ENCODE measurements around the gene ZDHHC20.

DNA sequence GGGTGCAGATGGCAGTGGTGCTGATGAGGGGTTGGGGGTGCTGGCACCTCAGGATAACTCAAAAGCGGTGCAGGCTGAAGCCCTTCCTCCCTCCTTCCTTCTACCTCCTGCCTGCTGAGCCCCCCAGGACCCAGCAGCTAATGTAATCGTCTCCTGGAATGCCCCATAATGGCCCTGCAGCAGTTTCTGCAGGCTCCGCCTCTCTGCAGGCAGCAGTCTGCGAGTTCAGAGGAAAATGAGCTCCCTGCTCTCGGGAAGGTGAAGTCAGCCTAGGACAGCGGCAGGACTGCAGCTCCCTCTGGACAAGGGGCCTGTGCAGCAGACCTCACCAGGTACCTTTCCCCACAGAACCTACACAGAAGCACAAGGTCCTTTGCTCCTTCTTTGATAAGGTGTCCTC lies 130.9 kb downstream of the ZDHHC20 start:
- TF ChIP-seq, protein P1, sequence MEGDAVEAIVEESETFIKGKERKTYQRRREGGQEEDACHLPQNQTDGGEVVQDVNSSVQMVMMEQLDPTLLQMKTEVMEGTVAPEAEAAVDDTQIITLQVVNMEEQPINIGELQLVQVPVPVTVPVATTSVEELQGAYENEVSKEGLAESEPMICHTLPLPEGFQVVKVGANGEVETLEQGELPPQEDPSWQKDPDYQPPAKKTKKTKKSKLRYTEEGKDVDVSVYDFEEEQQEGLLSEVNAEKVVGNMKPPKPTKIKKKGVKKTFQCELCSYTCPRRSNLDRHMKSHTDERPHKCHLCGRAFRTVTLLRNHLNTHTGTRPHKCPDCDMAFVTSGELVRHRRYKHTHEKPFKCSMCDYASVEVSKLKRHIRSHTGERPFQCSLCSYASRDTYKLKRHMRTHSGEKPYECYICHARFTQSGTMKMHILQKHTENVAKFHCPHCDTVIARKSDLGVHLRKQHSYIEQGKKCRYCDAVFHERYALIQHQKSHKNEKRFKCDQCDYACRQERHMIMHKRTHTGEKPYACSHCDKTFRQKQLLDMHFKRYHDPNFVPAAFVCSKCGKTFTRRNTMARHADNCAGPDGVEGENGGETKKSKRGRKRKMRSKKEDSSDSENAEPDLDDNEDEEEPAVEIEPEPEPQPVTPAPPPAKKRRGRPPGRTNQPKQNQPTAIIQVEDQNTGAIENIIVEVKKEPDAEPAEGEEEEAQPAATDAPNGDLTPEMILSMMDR (IDR thresholded peaks at IDR 0.05): no peak
- no peak for TF ChIP-seq POLR2A (IDR thresholded peaks at IDR 0.05)

Measured in lower leg skin (tissue), 3 donors.